Activated CD8-positive, alpha-beta memory T cell treated with anti-CD3 and anti-CD28 coated beads, Interleukin-2, amount 50 U/mL, for 1 hour (primary cell): Measurements from ENCODE around the gene HOXB8.

Experiments used
- DNase-seq: peaks from one replicate; pipeline ENCODE4 v3.0.0-alpha.2; 2020; ENCODE audit errors: extremely low read depth

The HOXB8 gene

DNA sequence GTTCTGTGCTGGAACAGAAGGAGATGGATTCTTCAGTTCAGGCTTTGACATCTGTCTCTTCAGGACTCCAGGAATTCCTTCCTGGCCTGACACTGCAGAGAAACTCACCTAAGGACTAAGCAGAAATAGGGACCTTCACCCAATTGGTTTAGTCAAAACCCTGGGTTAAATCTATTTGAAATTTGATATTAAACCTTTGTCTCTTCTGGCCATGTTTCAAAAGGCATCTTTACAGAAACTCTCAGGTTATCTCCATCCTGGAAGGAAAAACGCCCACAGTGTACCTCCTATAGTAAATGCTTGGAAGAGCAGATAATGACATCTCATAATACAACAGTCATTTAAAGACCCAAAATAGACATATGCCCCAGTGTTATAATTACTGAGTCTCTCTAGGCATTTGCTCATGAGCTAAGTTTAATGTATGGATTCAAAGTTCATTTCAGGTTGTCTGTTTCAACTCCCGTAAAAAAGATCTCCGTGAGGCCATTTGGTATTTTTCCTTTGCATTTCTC, 31.3 kb downstream of the HOXB8 start:
- no peak for DNase-seq

- no peak for DNase-seq
These were observed 32.4 kb downstream of the HOXB8 start for GRCh38 chr17:48582750-48583069.

GRCh38 chr17:48579760-48580554, 35.1 kb downstream of the HOXB8 start:
- DNase-seq: no peak

- DNase-seq: no peak
These were observed 35.7 kb downstream of the HOXB8 start for GRCh38 chr17:48579471-48579759.

DNA sequence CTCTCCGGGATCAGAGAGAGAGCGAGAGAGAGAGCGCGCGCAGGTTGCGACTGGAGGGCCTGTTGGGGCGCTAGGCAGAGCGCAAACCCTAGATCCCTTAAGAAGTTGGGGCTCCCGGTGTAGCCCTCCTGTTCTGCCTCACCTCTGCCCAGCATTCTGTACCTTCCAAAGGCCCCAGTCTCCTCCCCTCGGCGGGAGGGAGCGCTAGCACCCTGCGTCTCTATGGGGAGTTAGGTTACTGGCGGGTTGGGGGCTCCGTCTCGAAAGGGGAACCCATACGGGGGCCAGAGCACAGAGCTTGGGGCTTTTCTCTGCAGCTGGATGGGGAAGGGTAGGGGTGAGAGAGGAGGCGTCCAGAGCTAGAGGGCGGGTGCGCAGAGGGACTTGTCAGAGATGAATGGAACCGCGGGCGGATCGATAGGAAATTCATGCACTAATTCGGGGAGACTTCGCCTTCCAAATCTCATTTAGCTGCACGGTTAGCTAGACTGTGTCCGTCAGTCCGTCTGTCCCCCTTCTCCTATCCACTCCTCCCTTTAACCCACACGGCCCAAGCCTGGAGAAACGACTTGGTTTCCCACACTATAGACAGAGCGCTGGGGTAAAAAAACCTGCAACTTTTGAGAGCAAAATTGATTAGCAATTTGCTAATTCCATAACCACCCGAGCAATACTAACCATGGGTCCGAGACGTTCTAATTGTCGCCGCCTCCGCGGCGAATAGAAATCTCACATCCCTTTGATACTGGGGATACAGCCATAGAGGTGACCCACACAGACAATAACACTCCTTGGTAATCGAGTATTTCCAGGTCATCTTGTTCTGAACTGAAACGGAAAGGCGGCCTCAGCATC, 36.2 kb downstream of the HOXB8 start:
- DNase-seq: no peak

DNA sequence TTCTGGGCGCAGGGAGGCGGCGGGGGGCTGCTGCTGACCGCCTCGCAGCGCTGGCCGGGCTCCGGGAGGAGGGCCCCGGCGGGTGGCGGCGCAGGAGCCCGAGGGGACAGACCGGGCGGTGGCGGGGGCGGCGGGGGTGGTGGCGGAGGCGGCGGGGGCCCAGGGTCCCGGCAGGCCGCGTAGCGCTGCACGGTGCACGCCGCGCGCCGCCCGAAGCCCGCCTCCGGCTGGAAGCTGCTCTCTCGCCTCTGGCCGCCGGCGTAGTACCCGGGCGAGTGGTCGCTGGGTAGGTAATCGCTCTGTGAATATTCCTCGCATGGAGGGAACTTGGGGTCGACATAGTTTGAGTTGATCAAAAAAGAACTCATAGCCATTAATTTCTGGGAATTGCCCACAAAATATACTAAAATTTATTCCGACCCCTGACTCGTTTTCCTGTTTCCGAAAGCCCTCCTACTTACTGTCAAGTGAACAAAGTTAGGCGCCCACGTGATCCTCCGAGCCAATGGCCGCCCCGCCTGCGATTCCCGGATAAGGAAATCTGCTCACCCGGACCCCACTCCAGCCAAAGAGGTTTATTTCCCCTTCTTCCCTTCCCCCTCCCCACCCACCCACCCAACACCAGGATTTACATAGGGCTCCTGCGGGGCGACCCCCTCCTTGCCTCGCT, 37.0 kb downstream of the HOXB8 start, which contains the start of gene HOXB4:
HOXB4 (minus strand) TSS at position 405 of the 670 bp plus-strand sequence; CDS start at position 374, 31 bp downstream.
- no peak for DNase-seq

DNA sequence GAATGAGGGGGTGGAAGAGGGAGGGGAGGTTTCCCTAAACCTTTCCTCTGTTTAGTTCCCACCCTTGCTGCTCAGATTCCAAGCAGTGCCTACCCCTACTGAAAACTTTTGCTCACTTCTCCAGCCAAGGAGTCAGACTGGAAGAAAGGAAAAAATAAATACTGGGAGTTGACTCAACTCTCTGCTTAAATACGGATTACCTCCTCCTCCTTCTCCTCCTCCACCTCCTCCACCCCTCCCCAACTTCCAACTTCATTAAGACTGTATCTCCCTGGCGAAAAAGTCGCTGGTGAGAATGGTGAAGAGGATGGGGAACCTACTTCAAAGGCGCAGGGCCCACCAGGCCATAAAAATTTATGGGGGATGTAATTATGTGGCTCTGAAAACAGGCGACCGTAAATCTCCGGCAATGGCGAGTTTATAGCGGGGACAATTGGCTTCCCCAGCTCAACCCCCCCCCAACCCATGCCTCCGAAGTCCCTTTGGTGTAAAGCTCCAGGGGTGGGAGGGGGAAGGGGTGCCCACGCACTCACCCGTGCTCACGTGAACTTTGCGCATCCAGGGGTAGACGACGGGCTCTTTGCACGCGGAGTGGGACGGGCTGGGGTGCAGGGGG, 37.7 kb downstream of the HOXB8 start:
- no peak for DNase-seq

DNA sequence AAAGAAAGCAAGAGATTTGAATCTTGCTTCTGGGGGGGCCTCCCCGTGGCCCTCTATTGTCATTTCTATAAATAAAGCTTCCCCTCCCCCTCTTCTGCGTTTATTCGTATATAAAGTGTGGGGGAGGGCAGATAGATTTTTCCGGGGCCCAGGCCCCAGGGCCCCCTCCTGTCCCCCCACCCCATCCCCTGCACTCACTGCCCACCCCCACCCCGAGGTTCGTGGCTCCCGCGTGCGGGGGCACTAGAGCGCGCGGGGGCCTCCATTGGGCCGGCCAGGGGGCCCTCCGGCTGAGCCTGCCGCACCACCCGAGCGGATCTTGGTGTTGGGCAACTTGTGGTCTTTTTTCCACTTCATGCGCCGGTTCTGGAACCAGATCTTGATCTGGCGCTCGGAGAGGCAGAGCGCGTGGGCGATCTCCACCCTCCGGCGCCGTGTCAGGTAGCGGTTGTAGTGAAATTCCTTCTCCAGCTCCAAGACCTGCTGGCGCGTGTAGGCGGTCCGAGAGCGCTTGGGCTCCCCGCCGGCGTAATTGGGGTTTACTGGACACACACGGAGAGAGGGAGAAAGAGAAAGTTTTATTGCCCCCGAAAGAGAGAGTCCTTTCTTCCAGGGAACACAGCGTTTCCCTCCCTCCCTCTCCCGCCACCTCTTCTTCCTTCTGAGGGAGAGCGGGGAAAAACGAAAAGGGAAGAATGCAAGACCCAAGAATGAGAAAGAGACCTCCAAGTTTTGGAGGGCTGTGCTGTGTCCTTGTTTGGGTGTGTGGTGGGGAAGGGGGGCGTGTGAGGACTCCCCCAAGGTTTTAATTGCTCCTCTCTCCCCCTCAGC, 38.4 kb downstream of the HOXB8 start:
- no peak for DNase-seq

DNA sequence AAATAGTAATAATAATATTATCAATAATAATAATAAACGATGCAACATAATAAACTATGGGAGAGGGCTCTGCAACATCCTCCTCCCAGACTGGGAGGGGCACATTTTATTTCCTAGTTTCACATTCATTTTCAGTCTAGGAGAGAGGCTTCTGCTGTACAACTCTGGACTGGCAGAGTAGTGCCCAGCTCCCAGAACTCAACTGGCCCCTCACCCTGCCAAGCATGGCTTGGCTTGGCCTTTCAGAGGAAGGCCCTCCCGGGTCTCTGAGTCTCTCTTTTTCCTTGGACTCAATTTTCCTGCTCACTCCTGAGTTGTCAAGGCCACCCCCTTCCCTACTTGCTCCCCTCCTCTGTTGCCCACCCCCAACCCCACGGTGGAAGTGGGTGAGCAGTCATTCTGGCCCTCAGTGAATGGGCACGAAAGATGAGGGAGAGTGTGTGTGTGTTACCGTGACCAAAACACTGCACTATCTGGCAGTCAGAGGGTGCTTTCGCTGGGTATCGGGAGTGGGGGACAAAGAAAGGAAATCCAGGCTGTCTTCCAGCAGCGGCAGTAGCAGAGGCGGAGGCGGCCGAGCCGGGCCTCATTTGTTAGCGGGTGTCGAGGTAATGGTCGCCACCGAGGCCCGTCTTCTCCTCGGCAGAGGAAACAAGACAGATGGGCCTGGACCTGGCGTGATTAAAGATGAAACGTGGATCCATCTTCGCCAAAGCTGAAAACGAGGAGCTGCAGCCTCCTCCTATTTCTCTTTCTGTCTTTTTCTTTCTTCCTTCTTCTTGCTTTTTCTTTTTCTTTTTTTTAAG, 39.2 kb downstream of the HOXB8 start:
- DNase-seq: no peak

DNA sequence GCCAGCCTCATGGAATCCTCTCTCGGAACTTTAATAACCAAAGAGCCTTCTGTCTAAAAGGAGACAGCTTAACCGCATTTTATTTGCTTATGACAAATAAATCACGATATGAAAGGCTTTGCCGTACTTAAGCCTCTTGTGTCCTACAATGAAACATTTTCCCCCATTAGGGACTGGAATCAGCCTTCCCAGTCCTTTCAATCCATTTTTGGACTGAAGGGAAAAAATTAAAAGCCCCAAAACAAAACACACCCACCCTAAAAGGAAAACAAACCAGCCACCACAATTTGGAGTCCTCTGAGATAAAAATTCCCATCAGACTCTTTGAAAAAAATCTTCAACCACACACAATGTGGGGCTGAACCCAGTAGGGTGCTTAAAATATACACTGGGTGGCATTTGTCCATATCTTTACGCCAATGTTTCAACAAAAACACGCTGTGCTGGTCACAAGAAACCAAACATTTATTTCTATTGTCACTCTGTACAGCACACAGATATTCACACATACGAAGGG, 40.0 kb downstream of the HOXB8 start:
- no peak for DNase-seq

DNA sequence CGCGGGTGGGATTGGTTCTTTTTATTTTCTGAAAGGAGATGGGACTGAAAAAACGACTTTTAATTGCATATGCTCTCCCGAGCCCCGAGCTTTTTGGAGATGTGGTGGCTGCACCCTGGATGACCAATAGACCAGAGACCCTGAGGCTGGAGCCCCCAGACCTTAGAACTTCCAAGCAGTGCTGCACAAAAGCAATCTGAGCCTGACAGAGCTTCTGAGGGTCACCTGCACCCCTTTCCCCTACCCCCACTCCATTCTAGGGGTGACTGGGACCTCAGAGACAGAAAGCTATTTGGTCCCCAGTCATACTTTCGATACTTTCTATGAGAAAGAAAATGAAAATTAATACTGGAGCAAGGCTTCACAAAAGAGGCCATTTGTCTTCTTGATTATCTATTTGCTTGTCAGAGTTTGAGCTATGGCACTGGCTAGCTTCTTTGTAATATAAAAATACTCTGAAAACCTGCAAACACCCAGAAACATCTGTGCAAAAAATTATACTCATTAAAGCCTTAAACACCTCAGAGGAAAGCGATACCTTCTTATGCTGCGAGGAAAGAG, 40.5 kb downstream of the HOXB8 start:
- DNase-seq: no peak

DNA sequence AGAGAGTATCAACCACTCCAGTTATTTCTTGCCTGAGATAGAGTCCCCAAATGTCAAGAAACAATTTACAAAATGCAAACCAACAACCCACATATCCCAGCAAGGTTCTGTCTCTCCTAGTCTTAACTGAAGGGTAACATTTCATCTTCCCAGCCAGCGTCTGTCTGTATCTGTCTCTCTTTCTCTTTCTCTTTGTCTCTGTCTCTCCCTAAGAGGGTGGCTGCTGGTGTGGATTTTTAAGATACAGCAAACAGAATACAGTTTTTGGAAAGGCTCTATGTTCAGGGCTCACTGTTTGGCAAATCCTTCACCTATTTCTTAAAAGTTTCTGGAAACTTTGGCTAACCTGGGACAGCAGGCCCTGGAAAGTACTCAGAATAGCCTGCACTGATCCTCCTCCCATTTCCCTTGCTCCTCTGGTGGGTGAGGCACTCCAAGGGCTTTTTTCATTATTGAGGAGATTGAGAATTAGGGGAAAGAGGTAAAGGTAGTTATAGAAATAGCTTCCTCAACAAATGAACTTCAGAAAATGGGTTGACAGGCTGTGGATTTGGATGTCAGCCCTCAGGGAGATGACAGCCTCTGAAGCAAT, 43.2 kb downstream of the HOXB8 start:
- no peak for DNase-seq

DNA sequence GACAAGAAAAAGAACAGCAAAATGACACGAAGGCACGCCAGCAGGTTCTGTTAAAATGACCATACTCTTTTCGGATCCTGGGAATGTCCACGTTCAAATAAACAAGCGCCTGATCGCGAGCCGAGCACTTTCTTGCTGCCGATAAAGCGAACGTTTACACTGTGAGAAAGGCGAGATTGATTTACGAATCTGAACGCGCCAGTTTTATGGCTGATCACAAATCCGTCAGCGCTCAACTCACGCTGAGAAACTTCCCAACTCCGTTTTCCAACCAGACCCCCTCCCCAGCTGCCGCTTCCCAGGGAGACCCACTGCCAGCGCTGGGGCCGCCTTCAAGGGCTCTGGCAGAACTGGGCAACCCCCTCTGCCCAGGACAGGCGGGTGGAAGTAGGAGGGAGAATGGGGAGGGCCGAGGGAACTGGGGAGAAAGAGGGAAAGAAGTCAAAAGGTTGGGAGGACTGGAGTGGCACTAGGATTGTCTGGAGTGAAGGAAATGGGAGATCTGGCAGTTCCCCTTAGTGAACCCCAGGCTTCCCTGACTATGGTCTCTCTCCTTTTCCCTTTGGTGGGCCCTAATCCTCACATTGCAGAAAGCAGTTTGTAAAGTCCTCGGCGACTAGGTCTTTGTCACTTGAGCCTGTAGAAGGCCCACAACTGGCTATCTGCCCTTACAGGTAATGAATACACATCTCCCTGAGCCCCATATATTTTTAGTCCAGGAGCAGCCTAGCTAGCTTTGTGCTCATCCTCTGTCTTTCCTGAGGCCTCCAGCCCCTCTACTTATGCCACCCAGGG, 43.9 kb downstream of the HOXB8 start:
- DNase-seq: no peak

- DNase-seq: no peak
These were observed 44.6 kb downstream of the HOXB8 start for GRCh38 chr17:48570325-48571023.

- DNase-seq: no peak
These were observed 45.3 kb downstream of the HOXB8 start for GRCh38 chr17:48569674-48570324.

DNA sequence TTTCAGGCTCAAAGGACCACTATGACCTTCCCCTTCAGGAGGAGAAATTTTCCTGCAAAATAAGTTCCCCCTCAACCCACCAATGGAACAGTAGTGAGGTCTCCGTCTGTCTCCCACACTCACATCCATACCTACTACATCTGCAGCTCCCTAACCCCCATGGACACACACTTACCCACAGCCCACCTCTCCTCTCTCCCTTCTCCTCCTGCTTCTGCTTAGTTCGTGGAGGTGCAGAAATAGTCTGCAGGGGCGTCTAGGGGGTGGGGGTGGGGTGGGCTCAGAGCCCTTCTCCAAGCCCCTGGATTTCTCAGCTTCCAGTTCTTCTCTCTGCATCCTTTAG, 45.9 kb downstream of the HOXB8 start:
- no peak for DNase-seq

DNA sequence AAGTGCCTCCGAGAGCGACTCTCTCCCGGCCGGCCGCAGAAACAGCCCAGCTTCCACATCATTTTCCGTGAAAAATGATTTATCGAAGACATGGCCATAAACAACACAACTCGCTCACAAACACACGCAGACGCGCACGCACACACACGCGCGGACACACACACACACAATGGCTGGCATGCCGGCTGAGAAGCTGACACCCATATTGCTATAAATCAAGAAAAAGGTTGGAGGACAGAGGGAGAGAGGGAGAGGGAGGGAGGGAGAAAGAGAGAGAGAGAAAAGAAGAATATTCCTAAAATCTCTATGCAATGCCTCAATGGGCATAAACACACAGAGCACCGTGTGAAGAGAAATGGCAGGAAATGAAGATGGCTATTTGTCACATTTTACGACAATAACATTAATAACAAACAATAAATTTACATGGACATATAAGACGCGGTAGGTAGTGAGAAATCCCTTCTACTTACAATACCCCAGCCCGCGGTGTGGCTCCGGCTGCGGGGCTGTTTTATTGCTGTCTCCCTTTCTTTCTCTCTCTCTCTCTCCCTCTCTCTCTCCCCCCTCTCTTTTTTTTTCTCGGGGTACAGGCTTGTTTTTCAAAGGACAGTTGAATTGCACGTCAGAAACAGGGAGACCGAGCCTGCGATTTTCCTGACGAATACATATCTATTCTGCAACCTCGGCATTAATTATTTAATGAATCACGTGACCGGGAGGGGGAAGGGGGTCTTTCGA, 46.4 kb downstream of the HOXB8 start:
- no peak for DNase-seq
